ENCODE measurements around the gene PNPLA7.
"Not testable (repeated sequence)": the region's sequence is repeated elsewhere in the genome, so short reads cannot be mapped to it uniquely, and the experiment has no call there.

Gene PNPLA7

DNA sequence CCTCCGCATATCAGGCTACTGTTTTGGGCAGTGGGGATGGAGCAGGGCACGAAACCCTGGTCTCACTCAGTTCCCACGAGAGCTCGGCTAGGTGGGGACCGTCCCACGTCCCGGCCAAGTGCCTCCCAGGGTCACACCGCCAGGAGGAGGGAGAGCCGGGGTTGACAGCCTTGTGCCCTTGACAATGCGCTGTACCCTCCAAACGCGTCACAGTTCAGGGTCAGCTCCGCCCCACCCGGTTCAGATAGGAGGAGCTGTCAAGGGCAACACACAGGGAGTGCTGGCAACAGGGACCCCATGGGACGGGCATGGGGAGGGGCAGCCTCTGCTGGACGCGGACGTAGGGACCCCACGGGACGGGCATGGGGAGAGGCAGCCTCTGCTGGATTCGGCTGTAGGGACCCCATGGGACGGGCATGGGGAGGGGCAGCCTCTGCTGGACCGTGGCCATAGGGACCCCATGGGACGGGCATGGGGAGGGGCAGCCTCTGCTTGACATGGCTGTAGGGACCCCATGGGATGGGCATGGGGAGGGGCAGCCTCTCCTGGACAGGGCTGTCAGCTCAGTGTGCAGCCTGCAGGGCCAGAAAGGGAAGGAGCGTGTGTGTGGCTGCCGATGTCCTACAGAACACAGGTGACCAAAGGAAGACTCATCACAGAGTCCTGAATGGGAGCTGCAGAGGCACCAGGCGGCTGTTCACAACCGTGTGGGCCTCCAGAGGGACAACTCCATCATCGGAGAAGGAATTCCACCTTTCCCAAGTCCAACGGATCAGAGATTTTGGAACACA lies 29.4 kb downstream of the PNPLA7 start:
- no peaks in the 10 kb centered on the region for H3K4me1 ChIP-seq (ENCODE audit: control insufficient read depth, insufficient read depth, low read length)
- H3K9me3 ChIP-seq (replicated peaks; ENCODE audit: low read length): no peaks in the 10 kb centered on the region
- no peak overlapping the region for H3K4me3 ChIP-seq (ENCODE audit: low read length)
- H3K27me3 ChIP-seq (ENCODE audit: control insufficient read depth, insufficient read depth, low read length): no peaks in the 10 kb centered on the region
- H3K36me3 ChIP-seq (ENCODE audit: insufficient read depth, low read length): no peaks in the 10 kb centered on the region
- H3K4me2 ChIP-seq (ENCODE audit: low read length): no peak overlapping the region
- no peak overlapping the region for H3K9ac ChIP-seq (ENCODE audit: low read depth, low read length)

DNA sequence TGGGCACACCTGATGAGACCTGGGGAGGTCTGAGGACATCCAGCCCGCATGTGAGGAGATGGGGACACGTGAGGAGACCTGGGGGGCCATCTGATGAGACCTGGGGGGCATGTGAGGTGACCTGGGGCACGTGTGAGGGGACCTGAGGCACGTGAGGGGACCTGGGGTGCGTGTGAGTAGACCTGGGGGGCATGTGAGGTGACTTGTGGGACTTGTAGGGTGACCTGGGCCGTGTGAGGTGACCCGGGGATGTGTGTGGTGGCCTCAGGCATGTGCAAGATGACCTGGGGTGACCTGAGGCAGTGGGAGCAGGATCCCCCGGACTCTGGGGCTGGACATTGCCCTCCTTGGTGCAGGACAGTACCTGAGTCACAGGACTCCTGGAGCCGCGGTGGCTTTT lies 30.6 kb downstream of the PNPLA7 start:
- Histone ChIP-seq H3K4me2 (ENCODE audit: low read length) (no peak overlapping the region), H3K4me3 (ENCODE audit: low read length) (no peak overlapping the region), H3K9me3 (replicated peaks; ENCODE audit: low read length) (no peaks in the 10 kb centered on the region), H3K27me3 (ENCODE audit: control insufficient read depth, insufficient read depth, low read length) (no peaks in the 10 kb centered on the region), H3K4me1 (ENCODE audit: control insufficient read depth, insufficient read depth, low read length) (no peaks in the 10 kb centered on the region), H3K36me3 (ENCODE audit: insufficient read depth, low read length) (no peaks in the 10 kb centered on the region), H3K9ac (ENCODE audit: low read depth, low read length) (no peak overlapping the region)

- H3K27me3 ChIP-seq (ENCODE audit: control insufficient read depth, insufficient read depth, low read length); H3K9ac ChIP-seq (ENCODE audit: low read depth, low read length); H3K9me3 ChIP-seq (replicated peaks; ENCODE audit: low read length); H3K4me2 ChIP-seq (ENCODE audit: low read length); H3K4me1 ChIP-seq (ENCODE audit: control insufficient read depth, insufficient read depth, low read length); H3K36me3 ChIP-seq (ENCODE audit: insufficient read depth, low read length); H3K4me3 ChIP-seq (ENCODE audit: low read length): not testable (repeated sequence)
These were observed 31.3 kb downstream of the PNPLA7 start for GRCh38 chr9:137518661-137519459.

DNA sequence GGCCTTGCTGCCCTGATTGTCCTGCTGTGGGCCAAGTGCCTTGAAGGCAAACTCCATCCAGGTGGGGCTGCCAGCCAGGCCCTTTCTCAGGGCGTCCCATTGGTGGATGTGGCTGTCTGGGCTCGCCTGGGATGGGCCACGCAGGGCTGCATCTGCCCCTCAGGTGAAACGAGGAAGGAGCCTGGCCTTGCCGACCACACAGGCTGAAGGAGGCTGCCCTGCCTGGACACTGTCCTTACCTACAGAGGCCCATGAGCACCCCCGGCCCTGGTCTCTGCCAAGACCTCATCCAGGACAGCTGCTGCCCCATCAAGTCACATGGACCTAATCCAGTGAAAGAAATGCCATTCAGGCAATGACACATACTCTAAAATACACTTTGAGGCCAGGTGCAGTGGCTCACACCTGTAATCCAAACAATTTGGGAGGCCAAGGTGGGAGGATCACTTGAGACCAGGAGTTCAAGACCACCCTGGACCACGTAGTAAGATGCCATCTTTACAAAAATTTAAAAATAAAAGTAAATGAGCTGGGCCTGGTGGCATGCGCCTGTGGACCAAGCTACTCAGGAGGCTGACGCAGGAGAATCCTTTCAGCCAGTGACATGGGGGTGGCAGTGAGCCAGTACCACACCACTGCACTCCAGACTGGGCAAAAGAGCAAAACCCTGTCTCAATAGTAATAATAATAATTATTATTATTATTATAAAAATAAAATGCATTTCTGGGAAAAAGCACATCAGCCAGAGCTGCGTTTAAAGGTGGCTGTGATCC lies 33.9 kb downstream of the PNPLA7 start:
- H3K9ac ChIP-seq (ENCODE audit: low read depth, low read length): no peak overlapping the region
- H3K9me3 ChIP-seq (replicated peaks; ENCODE audit: low read length): no peaks in the 10 kb centered on the region
- no peaks in the 10 kb centered on the region for H3K27me3 ChIP-seq (ENCODE audit: control insufficient read depth, insufficient read depth, low read length)
- no peak overlapping the region for H3K4me3 ChIP-seq (ENCODE audit: low read length)
- no peaks in the 10 kb centered on the region for H3K36me3 ChIP-seq (ENCODE audit: insufficient read depth, low read length)
- H3K4me1 ChIP-seq (ENCODE audit: control insufficient read depth, insufficient read depth, low read length): no peaks in the 10 kb centered on the region
- H3K4me2 ChIP-seq (ENCODE audit: low read length): no peak overlapping the region

GRCh38 chr9:137515338-137515724 lies 34.9 kb downstream of the PNPLA7 start:
- Histone ChIP-seq H3K36me3 (ENCODE audit: insufficient read depth, low read length) (no peaks in the 10 kb centered on the region), H3K4me2 (ENCODE audit: low read length) (no peak overlapping the region), H3K4me1 (ENCODE audit: control insufficient read depth, insufficient read depth, low read length) (no peaks in the 10 kb centered on the region), H3K9ac (ENCODE audit: low read depth, low read length) (no peak overlapping the region), H3K4me3 (ENCODE audit: low read length) (no peak overlapping the region), H3K27me3 (ENCODE audit: control insufficient read depth, insufficient read depth, low read length) (no peaks in the 10 kb centered on the region), H3K9me3 (replicated peaks; ENCODE audit: low read length) (no peaks in the 10 kb centered on the region)

DNA sequence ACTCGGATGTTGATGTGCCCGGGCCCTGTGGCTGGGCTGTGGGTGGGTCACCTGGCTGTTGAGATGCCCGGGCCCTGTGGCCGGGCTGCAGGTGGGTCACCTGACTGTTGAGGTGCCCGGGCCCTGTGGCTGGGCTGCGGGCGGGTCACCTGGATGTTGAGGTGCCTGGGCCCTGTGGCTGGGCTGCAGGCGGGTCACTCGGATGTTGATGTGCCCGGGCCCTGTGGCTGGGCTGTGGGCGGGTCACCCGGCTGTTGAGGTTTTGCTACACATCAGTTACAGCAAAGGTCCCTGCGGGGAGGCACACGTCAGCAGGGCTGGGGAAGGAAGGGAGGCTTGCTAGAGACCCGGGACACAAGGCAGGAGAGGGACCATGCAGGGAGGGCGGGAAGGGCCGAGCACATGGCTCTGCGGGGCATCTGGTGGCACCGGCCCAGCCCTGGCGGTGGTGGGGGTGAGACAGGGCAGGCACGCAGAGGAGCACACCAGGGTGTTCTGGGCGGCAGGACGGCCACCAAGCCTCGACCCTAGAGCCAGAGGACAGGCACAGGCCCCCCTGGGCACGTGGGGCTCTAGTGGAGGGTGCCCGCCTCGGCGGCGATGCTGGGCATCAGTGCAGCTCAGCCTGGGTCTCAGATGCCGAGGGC lies 35.4 kb downstream of the PNPLA7 start:
- Histone ChIP-seq H3K4me2 (ENCODE audit: low read length) (no peak overlapping the region), H3K36me3 (ENCODE audit: insufficient read depth, low read length) (no peaks in the 10 kb centered on the region), H3K4me1 (ENCODE audit: control insufficient read depth, insufficient read depth, low read length) (no peaks in the 10 kb centered on the region), H3K4me3 (ENCODE audit: low read length) (no peak overlapping the region), H3K9me3 (replicated peaks; ENCODE audit: low read length) (no peaks in the 10 kb centered on the region), H3K9ac (ENCODE audit: low read depth, low read length) (no peak overlapping the region), H3K27me3 (ENCODE audit: control insufficient read depth, insufficient read depth, low read length) (no peaks in the 10 kb centered on the region)

GRCh38 chr9:137513801-137514570 lies 36.2 kb downstream of the PNPLA7 start:
- not testable (repeated sequence) for H3K4me2 ChIP-seq (ENCODE audit: low read length); H3K27me3 ChIP-seq (ENCODE audit: control insufficient read depth, insufficient read depth, low read length); H3K9ac ChIP-seq (ENCODE audit: low read depth, low read length); H3K9me3 ChIP-seq (replicated peaks; ENCODE audit: low read length); H3K4me1 ChIP-seq (ENCODE audit: control insufficient read depth, insufficient read depth, low read length); H3K36me3 ChIP-seq (ENCODE audit: insufficient read depth, low read length); H3K4me3 ChIP-seq (ENCODE audit: low read length)

DNA sequence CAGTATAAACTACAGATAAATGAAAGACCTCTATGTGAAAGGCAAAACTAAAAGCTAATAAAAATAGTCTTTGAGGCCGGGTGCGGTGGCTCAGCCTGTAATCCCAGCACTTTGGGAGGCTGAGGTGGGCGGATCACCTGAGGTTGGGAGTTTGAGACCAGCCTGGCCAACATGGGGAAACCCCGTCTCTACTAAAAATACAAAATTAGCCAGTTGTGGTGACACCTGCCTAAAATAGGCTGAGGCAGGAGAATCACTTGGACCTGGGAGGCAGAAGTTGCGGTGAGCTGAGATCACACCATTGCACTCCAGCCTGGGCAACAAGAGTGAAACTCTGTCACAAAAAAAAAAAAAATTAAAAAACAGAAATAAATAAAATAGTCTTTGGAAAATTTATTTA lies 37.1 kb downstream of the PNPLA7 start:
- not testable (repeated sequence) for H3K27me3 ChIP-seq (ENCODE audit: control insufficient read depth, insufficient read depth, low read length); H3K4me1 ChIP-seq (ENCODE audit: control insufficient read depth, insufficient read depth, low read length); H3K36me3 ChIP-seq (ENCODE audit: insufficient read depth, low read length); H3K4me2 ChIP-seq (ENCODE audit: low read length); H3K9ac ChIP-seq (ENCODE audit: low read depth, low read length); H3K4me3 ChIP-seq (ENCODE audit: low read length); H3K9me3 ChIP-seq (replicated peaks; ENCODE audit: low read length)

DNA sequence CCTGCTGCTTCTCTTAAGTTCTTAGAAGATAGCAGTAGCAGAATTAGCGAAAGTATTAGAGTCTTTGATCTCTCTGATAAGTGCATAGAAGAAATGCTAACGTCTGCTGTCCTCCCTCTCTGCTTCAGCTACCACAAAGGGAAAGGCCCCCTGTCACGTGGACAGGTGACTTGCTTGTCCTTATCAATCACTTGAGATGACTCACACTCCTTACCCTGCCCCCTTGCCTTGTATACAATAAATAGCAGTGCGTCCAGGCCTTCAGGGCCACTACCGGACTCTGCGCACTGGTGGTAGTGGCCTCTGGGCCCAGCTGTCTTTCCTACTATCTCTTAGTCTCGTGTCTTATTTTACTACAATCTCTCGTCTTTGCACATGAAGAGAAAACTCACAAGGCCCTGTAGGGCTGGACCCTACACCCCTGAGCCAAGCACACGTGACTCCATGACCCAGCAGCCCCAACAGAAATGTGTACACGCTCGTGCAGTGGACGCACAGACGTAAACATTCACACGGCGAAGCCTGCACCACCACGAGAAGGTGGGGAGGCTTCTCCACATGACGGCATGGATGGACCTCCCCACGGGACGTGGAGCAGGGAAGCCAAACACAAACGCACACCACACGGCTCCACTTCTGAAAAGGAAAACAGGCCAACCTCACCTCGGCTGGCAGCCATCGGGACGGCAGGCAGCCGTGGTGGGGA lies 38.3 kb downstream of the PNPLA7 start:
- no peaks in the 10 kb centered on the region for H3K36me3 ChIP-seq (ENCODE audit: insufficient read depth, low read length)
- H3K4me2 ChIP-seq (ENCODE audit: low read length): no peak overlapping the region
- no peaks in the 10 kb centered on the region for H3K9me3 ChIP-seq (replicated peaks; ENCODE audit: low read length)
- H3K4me1 ChIP-seq (ENCODE audit: control insufficient read depth, insufficient read depth, low read length): no peaks in the 10 kb centered on the region
- no peak overlapping the region for H3K4me3 ChIP-seq (ENCODE audit: low read length)
- H3K27me3 ChIP-seq (ENCODE audit: control insufficient read depth, insufficient read depth, low read length): no peaks in the 10 kb centered on the region
- no peak overlapping the region for H3K9ac ChIP-seq (ENCODE audit: low read depth, low read length)

DNA sequence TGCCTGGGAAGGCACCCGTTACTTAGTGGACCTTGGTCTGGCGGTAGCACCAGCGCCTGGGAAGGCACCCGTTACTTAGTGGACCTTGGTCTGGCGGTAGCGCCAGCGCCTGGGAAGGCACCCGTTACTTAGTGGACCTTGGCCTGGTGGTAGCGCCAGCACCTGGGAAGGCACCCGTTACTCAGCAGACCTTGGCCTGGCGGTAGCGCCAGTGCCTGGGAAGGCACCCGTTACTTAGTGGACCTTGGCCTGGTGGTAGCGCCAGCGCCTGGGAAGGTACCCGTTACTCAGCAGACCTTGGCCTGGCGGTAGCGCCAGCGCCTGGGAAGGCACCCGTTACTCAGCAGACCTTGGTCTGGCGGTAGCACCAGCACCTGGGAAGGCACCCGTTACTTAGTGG lies 39.1 kb downstream of the PNPLA7 start:
- H3K36me3 ChIP-seq (ENCODE audit: insufficient read depth, low read length); H3K4me1 ChIP-seq (ENCODE audit: control insufficient read depth, insufficient read depth, low read length); H3K9me3 ChIP-seq (replicated peaks; ENCODE audit: low read length); H3K9ac ChIP-seq (ENCODE audit: low read depth, low read length); H3K4me3 ChIP-seq (ENCODE audit: low read length); H3K27me3 ChIP-seq (ENCODE audit: control insufficient read depth, insufficient read depth, low read length); H3K4me2 ChIP-seq (ENCODE audit: low read length): not testable (repeated sequence)

All from skeletal muscle satellite cell (primary cell).